GM18868 (cell line): ENCODE data around the gene DLEU7.

Source experiments
- ATAC-seq: cut with Tn5 transposase; IDR thresholded peaks from one replicate; pipeline ENCODE4 v1.9.1; 2021; ENCODE audit warnings: mild to moderate bottlenecking, moderate library complexity; ENCODE audit not compliant: unreplicated experiment

Gene DLEU7

DNA sequence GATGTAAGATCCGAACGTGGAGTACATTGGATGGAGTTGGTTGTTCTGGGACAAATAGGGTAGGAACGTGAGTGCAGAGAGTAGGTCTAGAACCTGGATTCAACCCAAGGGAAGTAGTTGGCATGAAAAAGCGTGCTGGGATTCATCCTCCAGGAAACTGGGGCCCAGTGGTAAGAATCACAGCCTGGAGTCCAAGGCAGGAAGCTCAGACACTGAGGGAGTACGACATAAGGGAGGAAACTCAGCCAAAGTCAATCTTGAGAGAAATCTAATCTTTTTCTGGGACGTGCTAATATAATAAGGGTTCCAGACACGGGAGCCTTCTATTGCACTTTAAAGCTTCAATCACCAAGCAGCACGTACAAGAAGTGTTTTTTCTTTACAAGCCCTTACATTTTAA, 46.4 kb downstream of the DLEU7 start:
- no peak for ATAC-seq

GRCh38 chr13:50796463-50796862, 47.0 kb downstream of the DLEU7 start:
- ATAC-seq: no peak

- no peak for ATAC-seq
Measured at GRCh38 chr13:50794226-50794625, 49.3 kb downstream of the DLEU7 start.

- no peak for ATAC-seq
Measured at GRCh38 chr13:50793026-50793425, 50.5 kb downstream of the DLEU7 start.

GRCh38 chr13:50788551-50789210, 54.8 kb downstream of the DLEU7 start:
- no peak for ATAC-seq

- no peak for ATAC-seq
Measured at GRCh38 chr13:50787316-50788195, 55.9 kb downstream of the DLEU7 start.

DNA sequence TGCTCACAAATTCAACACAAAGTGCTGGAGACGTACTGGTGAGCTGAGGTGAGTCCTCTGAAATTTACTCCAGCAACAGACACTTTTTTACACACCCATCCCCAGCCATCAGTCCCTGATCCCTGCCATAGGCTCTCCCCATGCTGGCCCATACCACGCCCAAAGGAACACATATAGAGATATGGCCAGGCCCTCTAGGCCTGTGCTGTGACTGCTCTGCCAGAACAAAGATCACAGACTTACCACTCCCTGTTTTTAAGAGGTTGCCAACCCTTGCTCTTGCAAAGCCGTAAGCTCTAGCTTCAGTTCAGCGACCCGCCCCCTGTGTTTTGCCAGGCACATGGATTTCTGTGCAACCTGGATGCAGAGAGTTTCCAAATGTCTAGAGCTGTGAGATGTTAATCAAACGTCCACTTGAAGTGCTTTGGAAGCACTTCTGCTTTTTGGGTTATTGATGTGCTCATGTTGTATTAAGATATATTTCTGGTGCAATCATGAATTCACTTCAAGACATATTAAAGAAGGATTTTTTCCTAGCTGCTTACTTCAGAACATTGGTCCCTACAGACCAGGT, 59.7 kb downstream of the DLEU7 start:
- no peak for ATAC-seq

DNA sequence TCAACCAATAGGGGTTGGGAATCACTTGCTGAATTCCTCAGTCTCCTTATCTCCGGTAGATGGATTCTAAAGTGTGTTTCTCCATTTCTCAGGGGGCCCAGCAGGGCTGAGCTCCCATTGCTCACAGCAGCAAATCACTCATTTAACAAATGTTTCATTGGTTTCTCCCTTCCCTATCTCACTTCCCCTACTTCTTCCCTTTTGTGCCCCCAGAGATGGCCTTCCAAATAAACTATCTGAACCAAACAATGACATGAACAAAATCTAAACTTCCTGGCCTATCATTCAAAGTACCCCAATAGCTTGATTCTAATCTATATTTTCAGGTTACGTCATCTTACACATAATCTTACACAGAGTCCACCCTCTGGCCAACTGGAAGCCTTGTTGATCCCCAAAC, 60.4 kb downstream of the DLEU7 start:
- no peak for ATAC-seq

GRCh38 chr13:50780201-50781015, 63.1 kb downstream of the DLEU7 start:
- ATAC-seq: no peak

GRCh38 chr13:50779443-50780200, 63.9 kb downstream of the DLEU7 start:
- no peak for ATAC-seq
